Cardiac fibroblast (primary cell): Measurements from ENCODE around the gene SELENOS.

Experiments
- DNase-seq, 2 donors: peaks; one replicate each; pipeline versions ENCODE4 v3.0.0 to v3.0.0-alpha.2; 2010; ENCODE audit warnings: low read depth in 2 of 2
- H3K4me3 ChIP-seq, 2 donors: replicated peaks in 1 of 2; 1 replicate in 1 of 2; 2 replicates in 1 of 2; pipeline ENCODE4 v1.5.1; 2011; ENCODE audit warnings: low read depth in 2 of 2, low read length in 2 of 2, mild to moderate bottlenecking in 2 of 2, moderate library complexity in 1 of 2
- TF ChIP-seq, protein P1 (sequence below): IDR thresholded peaks from one replicate; pipeline ENCODE4 v1.5.1; 2011; ENCODE audit warnings: low read depth, mild to moderate bottlenecking, low read length, inconsistent platforms

The SELENOS gene

DNA sequence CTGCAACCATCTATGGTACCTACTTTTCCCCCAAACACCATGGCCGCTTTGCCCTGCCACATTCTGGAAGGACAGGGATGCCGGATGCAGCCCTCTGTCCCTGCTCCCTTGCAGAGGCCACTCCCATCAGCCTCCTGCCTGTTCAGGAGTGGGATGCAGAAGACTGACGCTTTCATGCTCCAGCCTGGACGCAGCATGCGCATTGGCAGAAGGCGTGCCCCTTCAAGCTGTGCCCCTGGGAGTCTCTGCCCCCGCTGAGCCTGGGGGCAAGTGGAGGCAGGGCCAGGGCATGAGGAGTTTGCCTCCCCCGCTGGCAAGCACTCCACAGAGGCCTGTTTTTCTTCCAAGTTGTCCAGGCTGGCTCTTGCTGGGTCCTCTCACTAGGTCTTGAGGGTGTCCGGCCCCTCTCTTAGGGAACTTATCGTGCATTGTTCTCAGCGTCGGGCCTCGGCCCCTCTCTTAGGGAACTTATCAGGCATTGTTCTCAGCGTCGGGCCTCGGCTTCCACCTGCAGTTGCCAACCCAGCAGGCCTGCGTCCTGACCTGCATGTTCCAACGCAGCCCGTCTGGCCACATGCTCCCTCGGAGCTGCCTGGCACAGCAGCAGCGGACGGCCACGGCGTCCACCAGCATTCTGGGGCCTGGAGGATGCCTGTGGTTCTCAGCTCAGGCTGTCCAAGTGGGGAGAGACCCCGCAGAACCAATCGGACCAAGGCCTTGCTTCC is 32.3 kb upstream of the SELENOS start:
- TF ChIP-seq, protein P1, sequence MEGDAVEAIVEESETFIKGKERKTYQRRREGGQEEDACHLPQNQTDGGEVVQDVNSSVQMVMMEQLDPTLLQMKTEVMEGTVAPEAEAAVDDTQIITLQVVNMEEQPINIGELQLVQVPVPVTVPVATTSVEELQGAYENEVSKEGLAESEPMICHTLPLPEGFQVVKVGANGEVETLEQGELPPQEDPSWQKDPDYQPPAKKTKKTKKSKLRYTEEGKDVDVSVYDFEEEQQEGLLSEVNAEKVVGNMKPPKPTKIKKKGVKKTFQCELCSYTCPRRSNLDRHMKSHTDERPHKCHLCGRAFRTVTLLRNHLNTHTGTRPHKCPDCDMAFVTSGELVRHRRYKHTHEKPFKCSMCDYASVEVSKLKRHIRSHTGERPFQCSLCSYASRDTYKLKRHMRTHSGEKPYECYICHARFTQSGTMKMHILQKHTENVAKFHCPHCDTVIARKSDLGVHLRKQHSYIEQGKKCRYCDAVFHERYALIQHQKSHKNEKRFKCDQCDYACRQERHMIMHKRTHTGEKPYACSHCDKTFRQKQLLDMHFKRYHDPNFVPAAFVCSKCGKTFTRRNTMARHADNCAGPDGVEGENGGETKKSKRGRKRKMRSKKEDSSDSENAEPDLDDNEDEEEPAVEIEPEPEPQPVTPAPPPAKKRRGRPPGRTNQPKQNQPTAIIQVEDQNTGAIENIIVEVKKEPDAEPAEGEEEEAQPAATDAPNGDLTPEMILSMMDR: no peak
- no peak for DNase-seq
- H3K4me3 ChIP-seq: no peak overlapping the region

DNA sequence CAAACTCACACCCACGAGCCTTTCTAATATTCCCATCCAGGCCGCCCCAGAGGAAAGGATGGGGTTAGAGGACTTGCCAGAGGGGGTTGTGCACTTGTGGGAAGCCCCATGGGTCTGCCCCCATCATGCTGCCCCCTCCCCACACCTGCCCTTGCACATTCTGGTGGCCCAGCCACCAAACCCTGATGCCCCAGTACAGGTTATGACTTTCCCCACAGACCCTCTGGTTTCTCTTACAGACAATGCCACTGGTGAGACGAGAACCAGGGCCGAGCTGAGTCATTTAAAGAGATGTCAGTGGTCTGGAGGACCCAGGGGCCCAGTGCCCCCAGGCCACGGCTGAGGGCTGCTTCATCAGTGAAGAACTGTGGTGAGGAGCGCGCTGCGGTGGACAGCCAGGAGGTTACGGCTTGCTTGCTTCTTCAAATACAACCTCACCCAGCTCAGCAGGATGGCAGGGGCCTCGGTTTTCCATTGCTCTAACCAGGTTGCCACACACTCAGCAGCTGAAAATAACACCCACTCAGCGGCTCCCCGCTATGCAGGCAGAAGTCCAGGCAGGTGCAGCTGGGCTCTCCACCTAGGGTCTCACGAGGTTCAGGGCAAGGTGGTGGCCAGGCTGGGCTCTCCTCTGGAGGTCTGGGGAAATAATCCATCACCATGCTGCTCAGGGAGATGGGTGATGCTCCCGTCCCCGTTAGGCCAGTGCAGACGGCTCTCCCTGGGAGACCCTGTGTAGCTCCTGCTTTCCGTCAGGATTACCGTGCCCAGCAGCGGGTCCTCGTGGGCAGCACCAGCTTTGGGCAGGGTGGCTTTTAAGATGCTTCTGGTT is 31.5 kb upstream of the SELENOS start:
- DNase-seq: no peak
- TF ChIP-seq, protein P1: no peak
- H3K4me3 ChIP-seq: no peak overlapping the region

GRCh38 chr15:101307897-101308603 is 30.8 kb upstream of the SELENOS start:
- H3K4me3 ChIP-seq: no peak overlapping the region
- TF ChIP-seq, protein P1: no peak
- DNase-seq: no peak

- no peak for DNase-seq
- TF ChIP-seq, protein P1: no peak
- H3K4me3 ChIP-seq: no peak overlapping the region
Observed at GRCh38 chr15:101307048-101307896, 30.0 kb upstream of the SELENOS start.

GRCh38 chr15:101306341-101307047 is 29.2 kb upstream of the SELENOS start:
- TF ChIP-seq, protein P1: no peak
- DNase-seq: no peak
- H3K4me3 ChIP-seq: no peak overlapping the region
